K562 (cell line): ENCODE data around the gene B4GALT1. TPM values are rescaled to one million over a fixed set of nuclear protein-coding genes. Genes with fewer than 3 reads are reported as not detected.
A peak's percentile ranks its signal among the peaks of the same experiment; 100 is the strongest.

Source experiments
- ARID1B ChIP-seq: fragments of 450-650 bp; IDR thresholded peaks from 2 replicates; pipeline ENCODE4 v1.6.1; 2016; ENCODE audit warnings: antibody characterized with exemption, mild to moderate bottlenecking, inconsistent platforms
- BRD9 ChIP-seq: fragments of 450-650 bp; IDR thresholded peaks from 2 replicates; pipeline ENCODE4 v1.6.1; 2018; ENCODE audit warnings: low read depth; ENCODE audit not compliant: partially characterized antibody
- CEBPZ ChIP-seq: fragments of 150-350 bp; IDR thresholded peaks from 2 replicates; pipeline ENCODE4 v1.6.1; 2014; ENCODE audit warnings: low read depth, mild to moderate bottlenecking, low read length, borderline replicate concordance
- COPS2 ChIP-seq: fragments of 450-650 bp; conservative IDR thresholded peaks from 2 replicates; pipeline ENCODE4 v1.6.1; 2016; ENCODE audit warnings: mild to moderate bottlenecking, moderate library complexity
- E2F4 ChIP-seq: sonication (generic); formaldehyde crosslinking; IDR thresholded peaks from 2 replicates; pipeline ENCODE4 v1.8.0; 2022; ENCODE audit warnings: mild to moderate bottlenecking, low read depth, missing genetic modification reagents
- EWSR1 ChIP-seq: fragments of 450-650 bp; IDR thresholded peaks from 2 replicates; pipeline ENCODE4 v1.6.1; 2018; ENCODE audit warnings: borderline replicate concordance, mild to moderate bottlenecking, low read depth, moderate library complexity; ENCODE audit not compliant: partially characterized antibody
- GABPA ChIP-seq: fragments of 200-800 bp; sonication (Bioruptor generic); conservative IDR thresholded peaks from 2 replicates; pipeline ENCODE4 v1.6.1; 2016; ENCODE audit warnings: low read depth, missing genetic modification characterization, missing compliant biosample characterization
- HMBOX1 ChIP-seq: sonication (generic); IDR thresholded peaks from 2 replicates; pipeline ENCODE4 v1.6.1; 2016
- KHSRP ChIP-seq: fragments of 450-650 bp; IDR thresholded peaks from 2 replicates; pipeline ENCODE4 v1.6.1; 2017
- MBD2 ChIP-seq: sonication (generic); IDR thresholded peaks from 2 replicates; pipeline ENCODE4 v1.6.1; 2016; ENCODE audit warnings: low read depth, borderline replicate concordance
- MECOM ChIP-seq: fragments of 250-450 bp; sonication (Bioruptor Pico); IDR thresholded peaks from 2 replicates; pipeline ENCODE4 v1.8.0; 2022; ENCODE audit warnings: inconsistent platforms
- NEUROD1 ChIP-seq: fragments of 150-350 bp; IDR thresholded peaks from 2 replicates; pipeline ENCODE4 v1.6.1; 2014; ENCODE audit warnings: borderline replicate concordance, low read length, low read depth; ENCODE audit not compliant: partially characterized antibody
- NFE2 ChIP-seq: IDR thresholded peaks from 2 replicates; pipeline ENCODE4 v1.6.1; 2014; ENCODE audit warnings: antibody characterized with exemption, low read depth
- PHTF2 ChIP-seq: fragments of 250-450 bp; sonication (Bioruptor Pico); IDR thresholded peaks from 2 replicates; pipeline ENCODE4 v1.5.0; 2021; ENCODE audit warnings: mild to moderate bottlenecking
- PKNOX1 ChIP-seq: fragments of 450-650 bp; IDR thresholded peaks from 2 replicates; pipeline ENCODE4 v1.6.1; 2016
- RB1 ChIP-seq: fragments of 450-650 bp; IDR thresholded peaks from 2 replicates; pipeline ENCODE4 v1.6.1; 2017; ENCODE audit warnings: low read depth, mild to moderate bottlenecking
- SOX6 ChIP-seq: fragments of 450-650 bp; IDR thresholded peaks from 2 replicates; pipeline ENCODE4 v1.6.1; 2014; ENCODE audit warnings: mild to moderate bottlenecking
- SP1 ChIP-seq: sonication (generic); formaldehyde crosslinking; IDR thresholded peaks from 2 replicates; pipeline ENCODE4 v1.8.1; 2022; ENCODE audit warnings: mild to moderate bottlenecking, missing genetic modification reagents
- TCF15 ChIP-seq: fragments of 250-450 bp; sonication (Bioruptor Pico); IDR thresholded peaks from 2 replicates; pipeline ENCODE4 v1.8.0; 2022; ENCODE audit warnings: moderate library complexity, mild to moderate bottlenecking, inconsistent platforms
- ZNF140 ChIP-seq: fragments of 250-450 bp; sonication (Bioruptor Pico); IDR thresholded peaks from 2 replicates; pipeline ENCODE4 v1.8.0; 2021; ENCODE audit warnings: moderate library complexity, mild to moderate bottlenecking, inconsistent platforms
- ZNF212 ChIP-seq: fragments of 450-650 bp; formaldehyde crosslinking; IDR thresholded peaks from 2 replicates; pipeline ENCODE4 v1.4.0; 2020; ENCODE audit warnings: mild to moderate bottlenecking
- ZNF41 ChIP-seq: fragments of 250-450 bp; sonication (Bioruptor Pico); conservative IDR thresholded peaks from 2 replicates; pipeline ENCODE4 v1.4.0; 2020; ENCODE audit warnings: mild to moderate bottlenecking
- ZNF431 ChIP-seq: sonication (generic); formaldehyde crosslinking; IDR thresholded peaks from 2 replicates; pipeline ENCODE4 v1.8.0; 2022; ENCODE audit warnings: mild to moderate bottlenecking, missing genetic modification reagents
- ZSCAN29 ChIP-seq: fragments of 450-650 bp; IDR thresholded peaks from 2 replicates; pipeline ENCODE4 v1.6.1; 2017
- polyA plus RNA-seq, 8 experiments: library from polyadenylated mRNA; depleted of rRNA in 4 of 8; stranded (reverse) in 5 of 8; unstranded in 3 of 8; fragments of >200 nt; fragmentation: Nextera tagmentation in 2 of 8; fragmentation: Illumina TruSeq in 1 of 8; extraction: Ambion mirVana in 2 of 8; extraction: Trizol in 1 of 8; gene quantifications; 2 replicates each; pipeline versions ENCODE4 v1.2.1 to v1.2.3, GENCODE V29; 2011 to 2014; ENCODE audit warnings: inconsistent platforms in 1 of 8, missing spikeins in 1 of 8
- total RNA-seq, 7 experiments: library from RNA; depleted of rRNA in 6 of 7; stranded (reverse); fragments of >200 nt in 6 of 7; fragmentation: Illumina TruSeq in 2 of 7; extraction: Trizol in 2 of 7; gene quantifications; 2 replicates each; pipeline versions ENCODE4 v1.2.1 to v1.2.3, GENCODE V29; 2011 to 2021; ENCODE audit warnings: low replicate concordance in 1 of 7

B4GALT1 gene
- total and polyA plus RNA-seq, 9 of the 15 experiments (the other 6 are each of a cell fraction or from before 2014, with no cell fraction given) = 4.1 to 26.8 (median 7.1) TPM

- TF ChIP-seq MBD2 = no peak
- peak; percentile 96 for TF ChIP-seq HMBOX1
- TF ChIP-seq E2F4 (CRISPR knock-in tag) = no peak
- no peak for TF ChIP-seq SP1
- TF ChIP-seq PHTF2 (CRISPR knock-in tag) = no peak
- TF ChIP-seq ZSCAN29 = no peak
- TF ChIP-seq ARID1B = no peak
- TF ChIP-seq ZNF140 (CRISPR knock-in tag) = no peak
- TF ChIP-seq ZNF431 = no peak
- TF ChIP-seq BRD9 = peak; percentile 59
- no peak for TF ChIP-seq ZNF41 (CRISPR knock-in tag)
- TF ChIP-seq COPS2 = no peak
- no peak for TF ChIP-seq RB1
- no peak for TF ChIP-seq ZNF212 (CRISPR knock-in tag)
- TF ChIP-seq PKNOX1 = no peak
- TF ChIP-seq CEBPZ = no peak
- TF ChIP-seq GABPA (tag) = peak; percentile 43
- TF ChIP-seq MECOM (CRISPR knock-in tag) = no peak
- no peak for TF ChIP-seq KHSRP
- TF ChIP-seq NFE2 = peak; percentile 32; the same call in 1 of the 2 replicates
- TF ChIP-seq EWSR1 = no peak
- TF ChIP-seq SOX6 = no peak
- no peak for TF ChIP-seq NEUROD1
- no peak for TF ChIP-seq TCF15 (CRISPR knock-in tag)
These were observed 85.8 kb downstream of the B4GALT1 start (continued) for GRCh38 chr9:33081128-33081851.
